Skeletal muscle satellite cell (primary cell): Measurements from ENCODE around the gene PRR23E. TPM values are rescaled to one million over a fixed set of nuclear protein-coding genes. Genes with fewer than 3 reads are reported as not detected.

Experiments
- H3K27me3 ChIP-seq: 2 replicates; pipeline ENCODE4 v1.7.0; 2013; ENCODE audit warnings: low read length; ENCODE audit not compliant: control insufficient read depth, insufficient read depth
- H3K36me3 ChIP-seq: 2 replicates; pipeline ENCODE4 v1.7.0; 2013; ENCODE audit warnings: mild to moderate bottlenecking, control low read depth, low read length; ENCODE audit not compliant: insufficient read depth
- H3K4me1 ChIP-seq: 2 replicates; pipeline ENCODE4 v1.7.0; 2013; ENCODE audit warnings: low read length; ENCODE audit not compliant: control insufficient read depth, insufficient read depth
- H3K4me2 ChIP-seq: 2 replicates; pipeline ENCODE4 v1.7.0; 2013; ENCODE audit warnings: mild to moderate bottlenecking, low read length
- H3K4me3 ChIP-seq: 2 replicates; pipeline ENCODE4 v1.7.0; 2013; ENCODE audit warnings: low read length
- H3K9ac ChIP-seq: 2 replicates; pipeline ENCODE4 v1.7.0; 2013; ENCODE audit warnings: mild to moderate bottlenecking, low read depth, low read length, moderate library complexity
- H3K9me3 ChIP-seq: replicated peaks from 2 replicates; pipeline ENCODE4 v1.7.0; 2013; ENCODE audit warnings: mild to moderate bottlenecking, control low read depth, low read length
- total RNA-seq: library from RNA; depleted of rRNA; stranded (reverse); fragments of >200 nt; gene quantifications from 2 replicates; pipeline ENCODE4 v1.2.3, GENCODE V29; 2012; rRNA removed

PRR23E gene, protein sequence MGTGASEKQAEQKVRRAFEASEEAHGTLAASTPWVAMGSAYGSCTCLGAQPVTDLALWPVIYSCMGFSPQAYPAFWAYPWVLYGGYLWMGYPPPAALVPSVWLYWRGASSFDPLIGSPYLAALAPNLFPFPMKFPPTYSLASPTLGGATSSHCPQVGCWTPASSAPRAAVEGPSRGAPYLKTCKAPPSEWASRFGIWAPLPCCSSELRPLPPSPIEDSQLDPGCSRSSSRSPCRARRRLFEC
- total RNA-seq, result not detected in 2 replicates

DNA sequence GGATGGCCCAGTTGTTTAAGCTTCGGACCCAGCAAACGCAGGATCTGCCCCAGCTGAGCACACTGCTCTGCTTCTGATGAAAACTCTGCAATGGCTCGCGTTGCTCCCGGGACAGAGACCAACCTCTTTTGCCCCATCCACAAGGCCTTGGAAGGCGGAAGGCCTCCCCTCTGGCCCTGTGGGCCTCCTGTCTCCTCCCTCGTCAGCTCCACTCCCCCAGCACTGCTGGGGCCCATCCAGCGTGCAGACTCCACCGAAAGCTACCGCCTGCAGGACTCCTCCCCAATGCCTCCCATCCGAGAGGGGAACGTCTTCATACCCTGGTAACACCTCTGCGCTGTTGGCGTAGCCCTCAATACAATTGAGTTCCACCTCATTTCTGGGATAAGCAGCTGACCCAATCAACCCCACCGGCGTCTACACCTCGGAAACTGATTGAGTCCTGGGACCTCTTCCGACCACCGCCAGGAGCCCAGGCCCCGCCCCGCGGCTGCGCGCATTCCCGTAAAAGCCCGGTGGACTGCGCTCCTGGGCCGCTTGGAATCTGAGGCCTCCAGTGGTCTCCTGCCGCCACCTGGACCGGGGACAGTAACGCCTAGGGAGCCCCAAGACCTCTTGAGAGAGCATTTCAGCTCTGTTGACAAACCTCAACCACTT, at the start of gene PRR23E:
Gene PRR23E (plus strand): TSS at position 556 of the 657 bp plus-strand sequence. CDS start 3,555 bp downstream, outside the sequence.
- Histone ChIP-seq H3K4me1 (no peaks in the 10 kb centered on the region), H3K27me3 (no peaks in the 10 kb centered on the region), H3K9me3 (no peaks in the 10 kb centered on the region), H3K36me3 (no peaks in the 10 kb centered on the region), H3K9ac (no peak within 1 kb of the TSS), H3K4me2 (no peak within 1 kb of the TSS), H3K4me3 (no peak within 1 kb of the TSS)

DNA sequence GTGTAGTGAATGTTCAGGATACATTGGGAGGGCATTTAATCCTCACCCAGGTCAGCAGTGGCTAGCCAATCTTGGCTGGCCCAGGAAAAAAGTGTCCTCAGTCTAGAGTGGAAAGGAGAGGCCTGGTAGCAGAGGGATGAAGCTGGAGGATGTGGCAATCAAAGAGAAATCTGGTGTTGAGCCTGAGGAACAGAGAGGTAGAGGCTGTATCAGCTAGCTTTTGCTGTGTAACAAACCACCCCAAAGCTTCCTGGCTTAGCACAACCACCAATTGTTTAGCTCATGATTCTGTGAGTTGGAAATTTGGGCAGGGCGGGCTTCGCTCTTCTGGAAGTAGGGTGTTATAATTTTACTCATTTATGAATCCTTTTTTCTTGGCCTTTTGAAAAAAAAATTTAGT, 49.8 kb upstream of the PRR23E start:
- Histone ChIP-seq H3K27me3 (peaks cover 15% of the 10 kb centered on the region), H3K9me3 (no peaks in the 10 kb centered on the region), H3K36me3 (no peaks in the 10 kb centered on the region), H3K9ac (no peak overlapping the region), H3K4me2 (no peak overlapping the region), H3K4me3 (no peak overlapping the region), H3K4me1 (no peaks in the 10 kb centered on the region)

DNA sequence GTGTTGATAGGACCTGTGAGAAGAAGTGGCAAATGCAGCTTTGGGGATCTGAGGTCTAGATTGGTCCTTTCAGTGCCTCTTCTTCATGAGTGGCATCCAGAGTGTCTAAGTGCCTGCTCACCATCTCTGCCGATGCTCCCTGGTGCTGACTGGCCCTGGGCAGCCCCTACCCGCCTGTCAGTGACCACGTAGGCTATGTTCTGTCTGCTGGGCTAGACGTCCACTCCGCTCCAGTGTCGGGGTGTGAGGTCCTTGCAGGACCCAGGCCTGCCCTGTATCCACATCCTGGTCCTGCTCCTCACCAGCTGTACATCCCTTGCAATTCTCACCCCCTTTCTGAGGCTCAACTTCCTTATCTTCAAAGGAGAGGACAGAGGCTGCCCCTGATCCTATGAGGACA, 48.3 kb upstream of the PRR23E start:
- H3K36me3 ChIP-seq, result no peaks in the 10 kb centered on the region
- H3K4me3 ChIP-seq, result no peak overlapping the region
- no peak overlapping the region for H3K4me2 ChIP-seq
- H3K4me1 ChIP-seq, result no peaks in the 10 kb centered on the region
- no peak overlapping the region for H3K9ac ChIP-seq
- no peaks in the 10 kb centered on the region for H3K9me3 ChIP-seq
- peaks cover 9% of the 10 kb centered on the region for H3K27me3 ChIP-seq

DNA sequence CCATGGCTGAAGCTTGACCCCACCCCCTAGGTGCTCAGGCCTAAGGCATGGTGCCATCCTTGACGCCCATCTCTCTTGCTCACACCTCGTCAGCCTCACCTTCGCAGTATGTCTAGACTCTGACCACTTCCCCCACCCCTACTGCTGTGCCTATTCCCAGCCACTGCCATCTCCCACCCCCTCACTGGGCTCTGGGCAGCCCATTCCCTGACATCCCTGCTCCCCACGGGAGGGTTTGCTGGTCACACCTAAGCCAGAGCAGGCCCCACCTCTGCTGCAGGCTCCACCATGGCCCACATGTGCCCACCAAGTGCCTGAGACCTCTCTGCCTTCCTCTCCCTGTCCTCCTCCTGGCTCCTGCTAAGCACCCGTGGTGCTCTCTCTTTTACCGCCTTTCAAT, 47.7 kb upstream of the PRR23E start:
- H3K9me3 ChIP-seq, result no peaks in the 10 kb centered on the region
- peaks cover 9% of the 10 kb centered on the region for H3K27me3 ChIP-seq
- H3K9ac ChIP-seq, result no peak overlapping the region
- no peak overlapping the region for H3K4me2 ChIP-seq
- no peaks in the 10 kb centered on the region for H3K4me1 ChIP-seq
- H3K4me3 ChIP-seq, result no peak overlapping the region
- H3K36me3 ChIP-seq, result no peaks in the 10 kb centered on the region

DNA sequence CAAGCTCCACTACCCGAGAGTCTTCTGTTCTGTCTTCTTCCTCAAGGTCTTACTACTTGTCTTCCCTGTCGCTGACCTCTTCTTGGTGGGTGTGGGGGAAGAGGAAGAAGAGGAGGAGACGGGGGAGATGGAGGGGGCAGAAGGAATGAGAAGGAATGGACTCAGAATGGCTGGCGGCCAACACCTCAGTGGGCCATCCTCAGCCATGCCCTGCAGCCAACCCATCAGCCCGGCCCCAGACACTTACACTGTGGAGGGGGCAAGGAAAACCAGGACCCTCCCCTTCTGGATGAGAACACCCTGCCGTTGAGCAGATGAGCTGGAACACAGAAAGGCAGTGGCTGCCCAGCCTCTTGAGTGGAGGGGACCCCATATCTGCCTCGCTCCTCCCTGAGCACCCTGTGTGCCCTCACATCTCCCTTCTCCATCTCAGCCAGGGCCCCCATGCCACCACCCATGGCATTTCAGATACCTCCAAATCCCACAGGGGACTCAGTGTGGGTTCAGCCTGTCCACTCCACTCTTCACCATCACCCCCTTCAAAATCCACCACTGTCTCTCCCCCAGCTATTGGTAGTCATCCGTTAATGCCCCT, 45.5 kb upstream of the PRR23E start:
- no peak overlapping the region for H3K4me2 ChIP-seq
- no peak overlapping the region for H3K4me3 ChIP-seq
- H3K9ac ChIP-seq, result no peak overlapping the region
- peaks cover 4% of the 10 kb centered on the region for H3K27me3 ChIP-seq
- peaks cover 7% of the 10 kb centered on the region for H3K4me1 ChIP-seq
- H3K36me3 ChIP-seq, result no peaks in the 10 kb centered on the region
- H3K9me3 ChIP-seq, result no peaks in the 10 kb centered on the region

DNA sequence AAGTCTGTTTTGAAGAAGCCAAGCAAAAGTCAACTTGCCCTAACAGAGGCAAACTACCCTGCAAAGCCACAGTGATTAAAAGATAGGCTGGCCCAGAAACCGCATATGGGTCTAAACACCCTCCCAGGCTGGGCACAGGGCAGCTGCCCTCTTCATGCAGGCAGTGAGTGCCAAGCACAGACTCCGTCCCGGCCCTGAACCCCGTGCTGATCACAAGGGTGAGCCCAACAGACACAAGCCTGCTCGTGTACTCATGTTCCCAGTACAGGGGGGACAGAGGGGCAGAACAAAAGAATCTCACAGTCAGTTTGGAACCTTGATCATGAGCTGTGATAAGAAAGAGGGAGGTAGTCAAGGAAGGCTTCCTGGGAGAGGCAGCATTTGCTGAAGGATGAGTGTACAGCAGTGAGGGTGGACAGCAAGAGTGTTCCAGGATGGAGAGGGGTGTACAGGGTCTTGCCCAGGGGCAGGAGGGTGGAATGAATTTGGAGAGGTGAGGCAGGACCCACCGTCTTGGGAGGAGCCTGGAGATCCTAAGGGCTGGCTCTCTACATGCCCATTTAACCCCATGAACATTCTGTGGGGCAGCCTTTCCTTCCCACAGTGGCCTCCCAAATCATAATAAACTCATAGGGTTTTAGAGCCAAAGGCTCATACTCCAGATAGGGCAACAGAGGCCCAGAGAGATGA, 43.2 kb upstream of the PRR23E start:
- H3K27me3 ChIP-seq, result no peaks in the 10 kb centered on the region
- H3K9ac ChIP-seq, result no peak overlapping the region
- H3K9me3 ChIP-seq, result no peaks in the 10 kb centered on the region

DNA sequence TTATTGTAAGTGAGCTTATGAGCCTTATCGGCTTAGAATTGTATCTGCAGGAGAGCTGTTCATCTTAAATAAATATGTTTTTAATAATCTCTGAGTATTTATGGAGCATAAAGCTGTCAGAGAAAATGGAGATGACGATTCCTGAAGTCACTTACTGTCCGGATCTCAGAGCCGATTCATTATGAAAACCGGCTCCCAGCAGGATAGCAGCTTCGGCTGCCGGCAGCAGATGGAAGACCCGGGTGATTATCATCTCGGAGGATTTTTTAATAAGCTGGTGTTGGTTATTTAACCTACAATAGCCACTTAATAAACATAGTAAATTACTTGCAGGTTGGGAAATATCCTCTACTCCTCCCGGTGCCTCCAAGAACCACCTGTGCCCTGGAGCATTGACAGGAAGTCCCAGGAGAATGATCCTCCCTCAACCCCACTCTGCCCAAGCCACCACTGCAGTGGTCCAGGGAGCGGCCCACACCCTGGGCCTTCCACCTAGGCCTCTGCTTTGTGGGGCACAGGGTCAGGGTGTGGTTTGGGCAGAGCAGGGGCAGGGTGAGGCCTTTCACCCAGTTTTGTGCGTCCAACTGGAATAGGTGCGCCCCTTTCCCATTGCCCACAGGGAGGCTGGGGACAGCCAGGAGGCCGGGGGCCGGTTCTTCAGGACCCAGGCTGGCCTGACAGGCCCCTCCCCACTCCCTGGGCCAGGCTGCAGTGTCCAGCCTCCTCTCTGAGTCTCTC, 42.2 kb upstream of the PRR23E start:
- Histone ChIP-seq H3K4me3 (no peak overlapping the region), H3K27me3 (no peaks in the 10 kb centered on the region), H3K9ac (no peak overlapping the region), H3K9me3 (no peaks in the 10 kb centered on the region), H3K4me1 (peaks cover 7% of the 10 kb centered on the region), H3K4me2 (no peak overlapping the region), H3K36me3 (no peaks in the 10 kb centered on the region)

More for the DNA sequence above, 43.2 kb upstream of the PRR23E start:
- Histone ChIP-seq H3K4me1 (peaks cover 7% of the 10 kb centered on the region), H3K4me3 (no peak overlapping the region), H3K4me2 (no peak overlapping the region), H3K36me3 (no peaks in the 10 kb centered on the region)

DNA sequence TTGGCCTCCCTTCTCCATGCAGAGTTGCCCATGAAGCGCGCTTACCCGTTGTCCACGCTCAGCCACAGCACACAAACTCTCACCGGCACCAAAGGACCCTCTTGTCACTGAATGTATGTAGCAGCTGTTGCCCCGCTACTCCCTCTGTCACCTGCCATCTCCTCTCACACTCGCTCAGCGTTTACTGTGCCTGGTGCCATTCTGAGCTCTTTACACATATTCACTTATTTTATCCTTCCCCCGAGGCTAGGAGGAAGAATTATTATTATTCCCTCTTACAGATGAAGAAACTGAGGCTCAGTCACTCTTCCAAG, 41.7 kb upstream of the PRR23E start:
- H3K4me3 ChIP-seq, result no peak overlapping the region
- H3K36me3 ChIP-seq, result no peaks in the 10 kb centered on the region
- H3K27me3 ChIP-seq, result no peaks in the 10 kb centered on the region
- H3K4me1 ChIP-seq, result peaks cover 7% of the 10 kb centered on the region
- no peak overlapping the region for H3K9ac ChIP-seq
- H3K4me2 ChIP-seq, result no peak overlapping the region
- H3K9me3 ChIP-seq, result no peaks in the 10 kb centered on the region

DNA sequence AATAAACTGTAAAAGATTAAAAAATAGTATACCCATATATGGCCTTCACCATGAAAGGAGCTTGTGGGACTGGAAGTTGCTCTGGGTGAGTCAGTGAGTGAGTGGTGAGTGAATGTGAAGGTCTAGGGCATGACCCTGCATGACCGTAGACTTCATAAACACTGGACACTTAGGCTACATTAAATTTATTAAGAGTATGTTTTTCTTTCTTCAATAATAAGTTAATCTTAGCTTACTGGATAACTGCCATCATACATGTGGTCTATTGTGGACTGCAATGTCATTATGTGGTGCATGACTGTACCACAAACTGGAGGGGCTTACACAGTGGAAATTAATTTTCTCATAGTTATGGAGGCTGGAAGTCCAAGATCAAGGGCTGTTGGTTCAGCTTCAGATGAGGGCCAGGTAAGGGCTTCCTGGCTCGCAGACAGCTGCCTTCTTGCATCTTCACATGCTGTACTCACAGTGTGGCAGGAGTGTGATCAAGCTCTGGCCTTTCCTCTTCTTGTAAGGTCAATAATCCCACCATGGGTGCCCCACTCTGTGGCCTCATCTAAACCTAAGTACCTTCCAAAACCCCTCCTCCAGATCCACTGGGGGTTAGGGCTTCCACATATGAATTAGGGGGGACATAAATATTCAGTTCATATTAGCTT, 40.8 kb upstream of the PRR23E start:
- Histone ChIP-seq H3K4me1 (peaks cover 7% of the 10 kb centered on the region), H3K4me3 (no peak overlapping the region)

DNA sequence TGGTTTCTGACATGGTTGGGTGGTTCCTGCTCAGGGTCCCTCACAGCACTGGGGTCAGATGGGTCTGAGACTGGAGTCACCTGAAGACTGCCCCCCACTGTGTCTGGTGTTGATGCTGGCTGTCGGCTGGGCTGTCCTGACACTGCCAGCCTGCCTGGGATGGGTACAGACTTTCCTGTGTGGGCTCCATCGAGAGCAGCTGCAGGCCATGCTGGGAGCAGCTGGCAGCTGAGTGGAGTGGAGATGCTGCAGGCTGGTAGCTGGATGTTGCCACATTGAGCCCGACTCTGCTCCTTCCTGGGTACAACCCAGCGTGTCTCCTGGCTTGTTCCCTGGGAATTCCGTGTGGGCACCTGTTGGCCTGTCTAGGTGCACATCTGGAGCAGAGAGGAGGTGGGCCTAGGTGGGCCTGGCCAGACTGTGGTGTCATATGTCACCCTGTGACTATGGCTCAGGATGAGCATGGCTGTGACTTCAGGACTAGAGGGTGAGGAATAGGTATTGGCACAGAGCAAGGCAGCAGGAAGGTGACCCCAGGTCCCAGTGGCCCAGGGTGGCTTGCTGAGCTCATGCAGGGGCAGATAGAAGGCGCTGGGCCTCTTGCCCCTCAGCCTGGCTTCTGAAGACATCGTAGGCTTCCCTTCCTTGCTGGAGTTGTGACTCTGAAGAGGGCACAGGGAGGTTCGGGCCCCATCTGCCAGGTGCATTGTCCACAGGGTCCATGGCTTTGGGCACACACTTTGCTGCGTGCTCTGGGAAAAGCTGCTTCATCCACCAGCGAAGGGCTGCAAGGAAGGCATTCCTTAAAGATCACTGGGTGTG, 40.0 kb upstream of the PRR23E start:
- no peak overlapping the region for H3K9ac ChIP-seq
- H3K4me3 ChIP-seq, result no peak overlapping the region
- H3K36me3 ChIP-seq, result no peaks in the 10 kb centered on the region
- no peak overlapping the region for H3K4me2 ChIP-seq
- H3K9me3 ChIP-seq, result no peaks in the 10 kb centered on the region
- peaks cover 2% of the 10 kb centered on the region for H3K27me3 ChIP-seq
- H3K4me1 ChIP-seq, result peaks cover 7% of the 10 kb centered on the region

More for the DNA sequence above, 40.8 kb upstream of the PRR23E start:
- no peaks in the 10 kb centered on the region for H3K9me3 ChIP-seq
- peaks cover 2% of the 10 kb centered on the region for H3K27me3 ChIP-seq
- no peak overlapping the region for H3K9ac ChIP-seq
- H3K4me2 ChIP-seq, result no peak overlapping the region
- H3K36me3 ChIP-seq, result no peaks in the 10 kb centered on the region
